HG02571 (cell line): ENCODE data around the gene ESRP2.

Source experiments
- ATAC-seq: cut with Tn5 transposase; IDR thresholded peaks from one replicate; pipeline ENCODE4 v1.9.1; 2021; ENCODE audit warnings: mild to moderate bottlenecking, moderate library complexity; ENCODE audit not compliant: unreplicated experiment

ESRP2 gene

GRCh38 chr16:68227183-68227793, 8.6 kb downstream of the ESRP2 start:
- no peak for ATAC-seq

- no peak for ATAC-seq
Observed at GRCh38 chr16:68226116-68226515, 9.8 kb downstream of the ESRP2 start.

GRCh38 chr16:68223072-68223471, 12.9 kb downstream of the ESRP2 start:
- no peak for ATAC-seq

- no peak for ATAC-seq
Observed at GRCh38 chr16:68219725-68220351, 16.1 kb downstream of the ESRP2 start.

GRCh38 chr16:68217506-68217905, 18.4 kb downstream of the ESRP2 start:
- ATAC-seq = no peak

- no peak for ATAC-seq
Observed at GRCh38 chr16:68216240-68216639, 19.7 kb downstream of the ESRP2 start.

GRCh38 chr16:68215302-68215701, 20.6 kb downstream of the ESRP2 start:
- no peak for ATAC-seq

GRCh38 chr16:68214726-68215125, 21.2 kb downstream of the ESRP2 start:
- ATAC-seq = no peak

- ATAC-seq = no peak
Observed at GRCh38 chr16:68206245-68206644, 29.7 kb downstream of the ESRP2 start.

- no peak for ATAC-seq
Observed at GRCh38 chr16:68202091-68202519, 33.8 kb downstream of the ESRP2 start.

- ATAC-seq = no peak
Observed at GRCh38 chr16:68200088-68200783, 35.7 kb downstream of the ESRP2 start.

GRCh38 chr16:68197250-68197649, 38.7 kb downstream of the ESRP2 start:
- ATAC-seq = no peak

GRCh38 chr16:68194251-68194650, 41.7 kb downstream of the ESRP2 start:
- no peak for ATAC-seq

- ATAC-seq = no peak
Observed at GRCh38 chr16:68190736-68191510, 45.0 kb downstream of the ESRP2 start.

GRCh38 chr16:68190081-68190480, 45.8 kb downstream of the ESRP2 start:
- ATAC-seq = no peak

GRCh38 chr16:68188170-68188569, 47.8 kb downstream of the ESRP2 start:
- ATAC-seq = no peak

- no peak for ATAC-seq
Observed at GRCh38 chr16:68187505-68187904, 48.4 kb downstream of the ESRP2 start.

- ATAC-seq = no peak
Observed at GRCh38 chr16:68186877-68187276, 49.0 kb downstream of the ESRP2 start.

- no peak for ATAC-seq
Observed at GRCh38 chr16:68183046-68183445, 52.9 kb downstream of the ESRP2 start.

- no peak for ATAC-seq
Observed at GRCh38 chr16:68179855-68180254, 56.1 kb downstream of the ESRP2 start.

- no peak for ATAC-seq
Observed at GRCh38 chr16:68179196-68179795, 56.6 kb downstream of the ESRP2 start.
